PC-3 (cell line): Measurements from ENCODE around the gene PIKFYVE. TPM values are rescaled to one million over a fixed set of nuclear protein-coding genes. Genes with fewer than 3 reads are reported as not detected.
"Not testable (repeated sequence)": the region's sequence is repeated elsewhere in the genome, so short reads cannot be mapped to it uniquely, and the experiment has no call there.

ENCODE experiments used
- ATAC-seq: fragments of 200-7000 bp; cut with Tn5 transposase; 2 replicates; pipeline ENCODE4 v1.9.1; 2020; ENCODE audit warnings: mild to moderate bottlenecking, moderate library complexity
- BruUV-seq: library from RNA; stranded (reverse); fragments of 400-500 nt; replicated peaks from 2 replicates; lab custom pipeline; 2021; lab: Mats Ljungman, UMichigan
- CTCF ChIA-PET: fragments of 300-600 bp; sonication (Branson Sonifier 250); formaldehyde crosslinking; loops from one replicate; lab custom pipeline; 2022; ENCODE audit warnings: antibody characterized with exemption; lab: Charles Lee
- POLR2A ChIA-PET: fragments of 300-600 bp; sonication (Branson Sonifier 250); formaldehyde crosslinking; loops from one replicate; lab custom pipeline; 2022; ENCODE audit warnings: antibody characterized with exemption; ENCODE audit not compliant: unreplicated experiment; lab: Charles Lee
- DNase-seq: peaks from one replicate; pipeline ENCODE4 v3.0.0-alpha.2; 2015
- H2AFZ ChIP-seq: fragments of 300-600 bp; sonication (generic); 2 replicates; pipeline ENCODE4 v1.6.0; 2016; ENCODE audit warnings: antibody characterized with exemption, low read length
- H3F3A ChIP-seq: fragments of 300-600 bp; sonication (generic); one replicate; pipeline ENCODE4 v1.6.0; 2017; ENCODE audit warnings: antibody characterized with exemption, low read length, control low read depth, mild to moderate bottlenecking; ENCODE audit not compliant: unreplicated experiment
- H3K27ac ChIP-seq: fragments of 300-600 bp; sonication (generic); 2 replicates; pipeline ENCODE4 v1.5.1; 2016; ENCODE audit warnings: mild to moderate bottlenecking, low read length
- H3K27me3 ChIP-seq: fragments of 300-600 bp; sonication (generic); 2 replicates; pipeline ENCODE4 v1.6.1; 2016; ENCODE audit warnings: low read length, mixed read lengths
- H3K36me3 ChIP-seq: fragments of 300-600 bp; sonication (generic); 2 replicates; pipeline ENCODE4 v1.6.1; 2016; ENCODE audit warnings: low read depth, mixed run types, low read length, mixed read lengths
- H3K4me1 ChIP-seq: fragments of 300-600 bp; sonication (generic); 2 replicates; pipeline ENCODE4 v1.5.1; 2016; ENCODE audit warnings: low read length; ENCODE audit not compliant: insufficient read depth
- H3K4me2 ChIP-seq: fragments of 300-600 bp; sonication (generic); 2 replicates; pipeline ENCODE4 v1.6.0; 2016; ENCODE audit warnings: low read length
- H3K4me3 ChIP-seq: fragments of 300-600 bp; sonication (generic); 2 replicates; pipeline ENCODE4 v1.5.1; 2016; ENCODE audit warnings: mild to moderate bottlenecking, low read length, mixed read lengths
- H3K79me2 ChIP-seq: fragments of 300-600 bp; sonication (generic); 2 replicates; pipeline ENCODE4 v1.6.1; 2017; ENCODE audit warnings: low read length, mixed read lengths
- H3K9ac ChIP-seq: fragments of 300-600 bp; sonication (generic); 2 replicates; pipeline ENCODE4 v1.6.0; 2016; ENCODE audit warnings: mild to moderate bottlenecking, low read length
- H3K9me2 ChIP-seq: fragments of 300-600 bp; sonication (generic); replicated peaks from 2 replicates; pipeline ENCODE4 v1.6.1; 2016; ENCODE audit warnings: mixed run types, low read length, mixed read lengths
- H3K9me3 ChIP-seq: fragments of 300-600 bp; sonication (generic); 2 replicates; pipeline ENCODE4 v1.6.1; 2016; ENCODE audit warnings: low read length, mixed read lengths
- H4K20me1 ChIP-seq: fragments of 300-600 bp; sonication (generic); 2 replicates; pipeline ENCODE4 v1.6.1; 2016; ENCODE audit warnings: low read length, mixed read lengths
- CTCF ChIP-seq: fragments of 300-600 bp; sonication (generic); conservative IDR thresholded peaks from 2 replicates; pipeline ENCODE4 v1.5.1; 2017; ENCODE audit warnings: antibody characterized with exemption, low read depth, mild to moderate bottlenecking, low read length
- EZH2 ChIP-seq: fragments of 300-600 bp; sonication (generic); IDR thresholded peaks from one replicate; pipeline ENCODE4 v1.6.1; 2017; ENCODE audit warnings: antibody characterized with exemption, mild to moderate bottlenecking, low read length; ENCODE audit not compliant: unreplicated experiment
- EZH2phosphoT487 ChIP-seq: fragments of 300-600 bp; sonication (generic); IDR thresholded peaks from 2 replicates; pipeline ENCODE4 v1.6.1; 2018; ENCODE audit warnings: mild to moderate bottlenecking, antibody characterized with exemption, low read length, borderline replicate concordance
- intact Hi-C: fragments of 100-400 bp; cut with micrococcal nuclease; formaldehyde crosslinking; loops from 2 replicates; pipeline ENCODE4 v1.9.0; 2023
- total RNA-seq: library from RNA; depleted of rRNA; stranded (reverse); fragments of >200 nt; gene quantifications from 2 replicates; pipeline ENCODE4 v1.2.3, GENCODE V29; 2014

Gene PIKFYVE
- total RNA-seq, 1 experiment from 2014 or later: 18.8 TPM

GRCh38 chr2:208352644-208353567 is 86.9 kb downstream of the PIKFYVE start:
- H3K9me2 ChIP-seq: no peaks in the 10 kb centered on the region
- no peak overlapping the region for H2AFZ ChIP-seq
- no peaks in the 10 kb centered on the region for H3K79me2 ChIP-seq
- H4K20me1 ChIP-seq: no peaks in the 10 kb centered on the region
- ATAC-seq (no peak), DNase-seq (no peak)
- H3K4me1 ChIP-seq: no peaks in the 10 kb centered on the region
- no peaks in the 10 kb centered on the region for H3K9me3 ChIP-seq
- intact Hi-C loops: no loop called here
- no TSS peak for BruUV-seq
- H3F3A ChIP-seq: no peaks in the 10 kb centered on the region
- H3K4me2 ChIP-seq: no peak overlapping the region
- H3K9ac ChIP-seq: no peak overlapping the region
- TF ChIP-seq EZH2 (no peak), EZH2phosphoT487 (no peak), CTCF (no peak)
- no peaks in the 10 kb centered on the region for H3K27me3 ChIP-seq
- ChIA-PET CTCF (no interaction called here), POLR2A (no interaction called here)
- no peak overlapping the region for H3K27ac ChIP-seq
- no peak overlapping the region for H3K4me3 ChIP-seq
- peaks cover 43% of the 10 kb centered on the region for H3K36me3 ChIP-seq

DNA sequence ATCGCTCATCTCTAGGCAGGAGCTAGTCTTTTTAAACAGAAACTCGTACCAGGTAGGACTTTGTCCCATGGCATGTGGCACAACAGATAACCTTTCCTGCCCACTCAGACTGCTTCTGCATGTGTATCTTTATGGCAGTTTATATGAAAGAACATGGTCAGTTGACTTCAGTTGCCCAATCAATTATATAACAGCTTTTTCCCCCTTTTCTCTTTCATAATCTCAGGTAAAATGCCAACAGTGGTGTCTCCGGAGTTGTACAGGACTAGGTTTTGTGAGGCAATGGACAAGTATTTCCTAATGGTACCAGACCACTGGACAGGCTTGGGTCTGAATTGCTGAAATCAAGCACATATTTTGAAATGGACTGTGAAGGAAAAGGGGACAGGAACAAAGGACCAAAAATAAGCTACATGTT is 88.9 kb downstream of the PIKFYVE start:
- Histone ChIP-seq H2AFZ (no peak overlapping the region), H3K27ac (no peak overlapping the region), H3K4me1 (no peaks in the 10 kb centered on the region), H4K20me1 (no peaks in the 10 kb centered on the region), H3K4me3 (no peak overlapping the region), H3K27me3 (no peaks in the 10 kb centered on the region), H3K9me2 (no peaks in the 10 kb centered on the region), H3K9ac (no peak overlapping the region), H3F3A (no peaks in the 10 kb centered on the region), H3K4me2 (no peak overlapping the region), H3K36me3 (peaks cover 40% of the 10 kb centered on the region), H3K79me2 (no peaks in the 10 kb centered on the region), H3K9me3 (no peaks in the 10 kb centered on the region)
- no TSS peak for BruUV-seq
- POLR2A ChIA-PET: no interaction called here
- TF ChIP-seq EZH2 (no peak), EZH2phosphoT487 (no peak), CTCF (no peak)
- DNase-seq (no peak), ATAC-seq (no peak)
- CTCF ChIA-PET: no interaction called here
- intact Hi-C loops: no loop called here

DNA sequence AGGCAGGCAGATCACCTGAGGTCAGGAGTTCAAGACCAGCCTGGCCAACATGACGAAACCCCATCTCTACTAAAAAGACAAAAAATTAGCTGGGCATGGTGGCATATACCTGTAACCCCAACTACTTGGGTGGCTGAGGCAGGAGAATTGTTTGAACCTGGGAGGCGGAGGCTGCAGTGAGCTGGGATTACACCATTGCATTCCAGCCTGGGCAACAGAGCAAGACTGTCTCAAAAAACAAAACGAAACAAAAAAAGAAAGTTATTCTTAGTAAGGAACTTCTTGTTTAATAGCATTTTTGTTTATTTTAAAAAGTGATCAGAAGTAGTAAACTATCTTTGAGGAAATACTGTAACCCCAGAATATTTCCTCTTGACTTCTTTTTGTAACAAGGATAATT is 90.4 kb downstream of the PIKFYVE start:
- H3K27me3 ChIP-seq, H3K9me2 ChIP-seq, ATAC-seq, H3K79me2 ChIP-seq, H3K9me3 ChIP-seq, H3K4me1 ChIP-seq, H3K9ac ChIP-seq, H2AFZ ChIP-seq, DNase-seq, H3K27ac ChIP-seq, POLR2A ChIA-PET, H3K4me3 ChIP-seq, intact Hi-C loops, CTCF ChIA-PET, H4K20me1 ChIP-seq, H3F3A ChIP-seq, BruUV-seq, H3K4me2 ChIP-seq: not testable (repeated sequence)
- peaks cover 32% of the 10 kb centered on the region for H3K36me3 ChIP-seq
